HepG2 (cell line): ENCODE results near the gene AKAP8L. TPM values are rescaled to one million over a fixed set of nuclear protein-coding genes. Genes with fewer than 3 reads are reported as not detected.

ENCODE experiments used
- ARNT2 ChIP-seq: sonication (generic); formaldehyde crosslinking; IDR thresholded peaks from 2 replicates; pipeline ENCODE4 v1.8.0; 2022; ENCODE audit warnings: mild to moderate bottlenecking, low read depth, missing genetic modification reagents, moderate library complexity
- GPN1 ChIP-seq: sonication (generic); formaldehyde crosslinking; IDR thresholded peaks from 2 replicates; pipeline ENCODE4 v1.5.1; 2020; ENCODE audit warnings: missing genetic modification reagents, borderline replicate concordance
- HMGXB3 ChIP-seq: sonication (generic); formaldehyde crosslinking; IDR thresholded peaks from 2 replicates; pipeline ENCODE4 v1.4.0; 2020; ENCODE audit warnings: missing genetic modification reagents, borderline replicate concordance
- POGZ ChIP-seq: sonication (generic); formaldehyde crosslinking; IDR thresholded peaks from 2 replicates; pipeline ENCODE4 v1.4.0; 2020; ENCODE audit warnings: mild to moderate bottlenecking, missing genetic modification reagents
- RBM22 ChIP-seq: fragments of 200-400 bp; formaldehyde crosslinking; optimal IDR thresholded peaks from 2 replicates; pipeline ENCODE3; 2017; ENCODE audit warnings: mild to moderate bottlenecking, low read length, moderate library complexity
- SIX1 ChIP-seq: sonication (generic); formaldehyde crosslinking; IDR thresholded peaks from 2 replicates; pipeline ENCODE4 v1.4.0; 2020; ENCODE audit warnings: missing genetic modification reagents, borderline replicate concordance
- TBL1XR1 ChIP-seq: fragments of 150-350 bp; IDR thresholded peaks from 2 replicates; pipeline ENCODE4 v1.6.1; 2014; ENCODE audit warnings: borderline replicate concordance, low read length; ENCODE audit not compliant: partially characterized antibody
- TRIM24 ChIP-seq: sonication (generic); formaldehyde crosslinking; IDR thresholded peaks from 2 replicates; pipeline ENCODE4 v1.8.0; 2022; ENCODE audit warnings: mild to moderate bottlenecking, missing genetic modification reagents
- ZNF142 ChIP-seq: sonication (generic); formaldehyde crosslinking; IDR thresholded peaks from 2 replicates; pipeline ENCODE4 v1.4.0; 2020; ENCODE audit warnings: missing genetic modification reagents
- ZNF17 ChIP-seq: sonication (generic); formaldehyde crosslinking; IDR thresholded peaks from 2 replicates; pipeline ENCODE4 v1.5.0; 2020; ENCODE audit warnings: mild to moderate bottlenecking, missing genetic modification reagents
- ZNF20 ChIP-seq: sonication (generic); formaldehyde crosslinking; IDR thresholded peaks from 2 replicates; pipeline ENCODE4 v1.4.0; 2020; ENCODE audit warnings: mild to moderate bottlenecking, moderate library complexity, missing genetic modification reagents
- ZNF331 ChIP-seq: sonication (generic); formaldehyde crosslinking; IDR thresholded peaks from 2 replicates; pipeline ENCODE4 v1.4.0; 2020; ENCODE audit warnings: missing genetic modification reagents
- ZNF512 ChIP-seq: sonication (generic); formaldehyde crosslinking; IDR thresholded peaks from 2 replicates; pipeline ENCODE4 v1.4.0; 2020; ENCODE audit warnings: mild to moderate bottlenecking, missing genetic modification reagents
- ZNF576 ChIP-seq: sonication (generic); formaldehyde crosslinking; IDR thresholded peaks from 2 replicates; pipeline ENCODE4 v1.4.0; 2020; ENCODE audit warnings: mild to moderate bottlenecking, missing genetic modification reagents
- ZNF615 ChIP-seq: sonication (generic); formaldehyde crosslinking; IDR thresholded peaks from 2 replicates; pipeline ENCODE4 v1.5.0; 2020; ENCODE audit warnings: mild to moderate bottlenecking, missing genetic modification reagents, borderline replicate concordance
- ZNF670 ChIP-seq: sonication (generic); formaldehyde crosslinking; IDR thresholded peaks from 2 replicates; pipeline ENCODE4 v1.8.0; 2022; ENCODE audit warnings: mild to moderate bottlenecking, missing genetic modification reagents, borderline replicate concordance
- ZNF83 ChIP-seq: sonication (generic); formaldehyde crosslinking; IDR thresholded peaks from 2 replicates; pipeline ENCODE4 v1.4.0; 2020; ENCODE audit warnings: missing genetic modification reagents, mild to moderate bottlenecking, borderline replicate concordance
- polyA plus RNA-seq, 8 experiments: library from polyadenylated mRNA; depleted of rRNA in 3 of 8; stranded (reverse) in 7 of 8; unstranded in 1 of 8; fragments of >200 nt; fragmentation: Illumina TruSeq in 4 of 8; extraction: Trizol in 4 of 8; gene quantifications; 2 replicates each; pipeline versions ENCODE4 v1.2.1 to v1.2.3, GENCODE V29; 2011 to 2016; ENCODE audit warnings: low read depth in 4 of 8, missing spikeins in 1 of 8, mixed read lengths in 1 of 8; ENCODE audit not compliant: insufficient read depth in 1 of 8
- total RNA-seq, 5 experiments: library from RNA; depleted of rRNA; stranded (reverse); fragments of >200 nt; fragmentation: Illumina TruSeq; extraction: Trizol; gene quantifications; 2 replicates each; pipeline ENCODE4 v1.2.3, GENCODE V29; 2016; ENCODE audit warnings: low read depth in 1 of 5

The AKAP8L gene
- total and polyA plus RNA-seq, 2 of the 13 experiments (the other 11 are each of a cell fraction or from before 2014, with no cell fraction given) = 48.2 to 49.6 TPM

GRCh38 chr19:15379999-15380647 lies 38.7 kb downstream of the AKAP8L start (continued):
- no peak for TF ChIP-seq ZNF331 (CRISPR knock-in tag)
- TF ChIP-seq ZNF615 = peak; percentile 47; the same call in 1 of the 2 replicates
- TF ChIP-seq ZNF576 = no peak
- TF ChIP-seq ZNF670 (CRISPR knock-in tag) = no peak
- TF ChIP-seq SIX1 = no peak
- TF ChIP-seq TRIM24 = no peak
- TF ChIP-seq TBL1XR1 = no peak
- no peak for TF ChIP-seq ZNF512 (CRISPR knock-in tag)
- no peak for TF ChIP-seq GPN1 (CRISPR knock-in tag)
- peak; percentile 13 for TF ChIP-seq RBM22
- 0 out of 2 replicates have a peak, but pooled peaks have one; percentile 23 for TF ChIP-seq ZNF142 (CRISPR knock-in tag)
- TF ChIP-seq ZNF20 (CRISPR knock-in tag) = no peak
- TF ChIP-seq ARNT2 (CRISPR knock-in tag) = peak; percentile 5; the same call in 1 of the 2 replicates
- TF ChIP-seq ZNF83 (CRISPR knock-in tag) = no peak
- TF ChIP-seq HMGXB3 = no peak
- TF ChIP-seq ZNF17 (CRISPR knock-in tag) = no peak
- no peak for TF ChIP-seq POGZ (CRISPR knock-in tag)
